Uterus (tissue), 2 donors: ENCODE results near the gene CACNG3.

Source experiments
- CTCF ChIP-seq, 4 experiments: fragments of 200-600 bp in 2 of 4; fragments of 450-650 bp in 2 of 4; sonication (generic) in 2 of 4; IDR thresholded peaks; one replicate each; pipeline ENCODE4 v1.5.1; 2016 to 2019; ENCODE audit warnings: antibody characterized with exemption in 4 of 4, mild to moderate bottlenecking in 2 of 4, moderate library complexity in 1 of 4
- POLR2A ChIP-seq, 2 donors: fragments of 450-650 bp; IDR thresholded peaks; one replicate each; pipeline ENCODE4 v1.6.1; 2016; ENCODE audit warnings: antibody characterized with exemption in 2 of 2, mild to moderate bottlenecking in 1 of 2, moderate library complexity in 1 of 2

- TF ChIP-seq CTCF (IDR thresholded peaks at IDR 0.05) (no peak), POLR2A (IDR thresholded peaks at IDR 0.05) (no peak)
These were observed 38.0 kb downstream of the CACNG3 start for GRCh38 chr16:24294131-24294530.
